ENCODE results near the gene MOCS3. TPM values are rescaled to one million over a fixed set of nuclear protein-coding genes. Genes with fewer than 3 reads are reported as not detected.

MOCS3 gene
- total and polyA plus RNA-seq, 2 of the 4 experiments (the other 2 are of a cell fraction), result 3.3 to 9.9 TPM

DNA sequence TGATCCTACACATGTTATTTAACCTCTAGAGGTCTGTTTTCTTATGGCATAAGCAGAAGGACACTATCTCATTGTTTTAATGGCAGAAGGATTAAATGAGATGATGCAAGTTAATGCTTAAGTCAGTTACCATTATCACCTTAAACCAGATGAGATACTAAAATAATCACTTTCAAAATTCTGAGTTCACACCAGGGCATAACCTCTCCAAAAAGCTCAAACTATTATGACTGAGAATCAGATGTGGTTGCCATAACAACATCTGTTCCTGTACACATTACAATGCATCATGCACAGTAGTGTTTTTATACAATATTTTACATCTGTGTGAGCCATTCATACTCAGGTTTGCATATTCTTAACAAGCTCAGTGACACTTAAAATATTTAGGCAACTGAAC, 37.6 kb upstream of the MOCS3 start:
- no peak overlapping the region for H3K27ac ChIP-seq (ENCODE audit: insufficient read depth, low read length)
- H3K18ac ChIP-seq (ENCODE audit: low read depth, low read length), result no peak overlapping the region
- no peak overlapping the region for H3K4ac ChIP-seq (ENCODE audit: low read depth, low read length)
- H2BK120ac ChIP-seq (ENCODE audit: low read depth, low read length), result no peak overlapping the region
- intact Hi-C loops (cut with micrococcal nuclease) (no loop called here), dilution Hi-C loops (cut with HindIII; ENCODE audit: low sequenced_read_pairs, unreplicated experiment) (loop anchor here (25.0 kb wide), 1 partner anchor 109 kb away; no protein-coding TSS in a partner anchor), in situ Hi-C loops (cut with MboI; ENCODE audit: low sequenced_read_pairs) (no loop called here)
- H3K4me2 ChIP-seq (ENCODE audit: low read depth, low read length), result no peak overlapping the region
- H3K9ac ChIP-seq (ENCODE audit: low read depth, low read length), result no peak overlapping the region
- no peak overlapping the region for H2AK9ac ChIP-seq (replicated peaks; ENCODE audit: low read depth, low read length, poor library complexity)
- peaks cover 20% of the 10 kb centered on the region for H3K4me1 ChIP-seq (ENCODE audit: control insufficient read depth, insufficient read depth, low read length)
- BruUV-seq (replicated peaks), result no TSS peak
- H4K8ac ChIP-seq (ENCODE audit: low read depth in 2 of 2, low read length in 2 of 2), result no peak overlapping the region
- no peak overlapping the region for H3K23ac ChIP-seq (ENCODE audit: low read depth, low read length)
- H4K91ac ChIP-seq (ENCODE audit: insufficient read depth, low read depth, low read length), result no peak overlapping the region
- H3K9me1 ChIP-seq (ENCODE audit: insufficient read depth, low read length), result peaks cover 14% of the 10 kb centered on the region
- H2AK5ac ChIP-seq (ENCODE audit: low read depth, low read length), result no peak overlapping the region
- H3K36me3 ChIP-seq (ENCODE audit: control insufficient read depth, insufficient read depth, low read length), result peaks cover 10% of the 10 kb centered on the region
- DNase-seq (no peak), ATAC-seq (ENCODE audit: low read depth) (no peak)
- no peak overlapping the region for H2BK5ac ChIP-seq (ENCODE audit: low read depth, low read length, poor library complexity, severe bottlenecking)
- no peaks in the 10 kb centered on the region for H3K27me3 ChIP-seq (ENCODE audit: control insufficient read depth, insufficient read depth, low read length)
- H4K20me1 ChIP-seq (ENCODE audit: insufficient read depth, low read length), result peaks cover 99% of the 10 kb centered on the region
- H2BK20ac ChIP-seq (ENCODE audit: low read depth, low read length), result no peak overlapping the region
- H3K4me3 ChIP-seq (ENCODE audit: insufficient read depth, low read depth, low read length), result no peak overlapping the region
- no peak overlapping the region for H4K5ac ChIP-seq (ENCODE audit: low read depth, low read length)
- ChIA-PET CTCF (interaction anchor here (1.1 kb wide), 1 partner anchor 8 kb away, joined by 4 read pairs; no protein-coding TSS in a partner anchor), POLR2A (ENCODE audit: unreplicated experiment) (no interaction called here)
- H3K9me3 ChIP-seq (ENCODE audit: control insufficient read depth, insufficient read depth, low read length), result no peaks in the 10 kb centered on the region
- peaks cover 6 to 63% of the 10 kb centered on the region in 2 experiments; a peak in 3 of 4 replicates for H3K79me1 ChIP-seq (ENCODE audit: low read depth in 1 of 2, low read length in 2 of 2)
- H2AFZ ChIP-seq (replicated peaks; ENCODE audit: low read length, poor library complexity), result no peak overlapping the region
- H3K14ac ChIP-seq (replicated peaks; ENCODE audit: low read depth, low read length), result no peak overlapping the region
- TF ChIP-seq FOS (IDR thresholded peaks at IDR 0.05; ENCODE audit: low read depth, low read length) (no peak), MAFK (IDR thresholded peaks at IDR 0.05; ENCODE audit: low read depth, low read length) (no peak)
- H3K56ac ChIP-seq (ENCODE audit: extremely low read depth, insufficient read depth, low read length), result no peak overlapping the region
- H2BK15ac ChIP-seq (ENCODE audit: low read depth, low read length), result no peak overlapping the region
